HEK293T (cell line): ENCODE data around the gene AKAP6.

Experiments used
- CTCF ChIA-PET: fragments of 350-600 bp; formaldehyde crosslinking; extraction: SDS; loops from one replicate; lab custom pipeline; 2021; ENCODE audit warnings: antibody characterized with exemption, inconsistent platforms; lab: Yijun Ruan, JAX
- POLR2A ChIA-PET: fragments of 350-600 bp; formaldehyde crosslinking; extraction: SDS; loops from one replicate; lab custom pipeline; 2020; ENCODE audit warnings: antibody characterized with exemption, inconsistent platforms; lab: Yijun Ruan, JAX
- DNase-seq: peaks from one replicate; pipeline ENCODE4 v3.0.0; 2012; ENCODE audit warnings: mixed read lengths; ENCODE audit errors: extremely low spot score
- ARNT ChIP-seq: fragments of 450-650 bp; IDR thresholded peaks from 2 replicates; pipeline ENCODE4 v1.6.1; 2017; ENCODE audit warnings: mild to moderate bottlenecking
- BHLHE40 ChIP-seq: fragments of 450-650 bp; IDR thresholded peaks from 2 replicates; pipeline ENCODE4 v1.6.1; 2016; ENCODE audit warnings: mild to moderate bottlenecking, moderate library complexity, borderline replicate concordance
- CTBP1 ChIP-seq: fragments of 450-650 bp; IDR thresholded peaks from 2 replicates; pipeline ENCODE4 v1.6.1; 2016; ENCODE audit warnings: borderline replicate concordance
- ELF4 ChIP-seq: fragments of 450-650 bp; IDR thresholded peaks from 2 replicates; pipeline ENCODE4 v1.6.1; 2017; ENCODE audit warnings: antibody characterized with exemption
- FOXA1 ChIP-seq: fragments of 450-650 bp; IDR thresholded peaks from 2 replicates; pipeline ENCODE4 v1.6.1; 2016; ENCODE audit warnings: mild to moderate bottlenecking
- FOXK2 ChIP-seq: fragments of 450-650 bp; IDR thresholded peaks from 2 replicates; pipeline ENCODE4 v1.6.1; 2016; ENCODE audit warnings: mild to moderate bottlenecking
- FOXM1 ChIP-seq: fragments of 450-650 bp; IDR thresholded peaks from 2 replicates; pipeline ENCODE4 v1.6.1; 2017; ENCODE audit warnings: mild to moderate bottlenecking, borderline replicate concordance
- HDGF ChIP-seq: fragments of 450-650 bp; IDR thresholded peaks from 2 replicates; pipeline ENCODE4 v1.6.1; 2017; ENCODE audit warnings: antibody characterized with exemption, borderline replicate concordance
- L3MBTL2 ChIP-seq: fragments of 450-650 bp; conservative IDR thresholded peaks from 2 replicates; pipeline ENCODE4 v1.6.1; 2016; ENCODE audit warnings: mild to moderate bottlenecking
- LEF1 ChIP-seq: fragments of 450-650 bp; IDR thresholded peaks from 2 replicates; pipeline ENCODE4 v1.6.1; 2017; ENCODE audit warnings: mild to moderate bottlenecking, borderline replicate concordance
- NFRKB ChIP-seq: fragments of 450-650 bp; IDR thresholded peaks from 2 replicates; pipeline ENCODE4 v1.6.1; 2016; ENCODE audit warnings: mild to moderate bottlenecking, moderate library complexity
- SP1 ChIP-seq: fragments of 450-650 bp; IDR thresholded peaks from 2 replicates; pipeline ENCODE4 v1.6.1; 2017
- SUZ12 ChIP-seq: fragments of 450-650 bp; IDR thresholded peaks from 2 replicates; pipeline ENCODE4 v1.6.1; 2016; ENCODE audit warnings: mild to moderate bottlenecking
- TARDBP ChIP-seq: fragments of 450-650 bp; IDR thresholded peaks from 2 replicates; pipeline ENCODE4 v1.6.1; 2016
- ZNF384 ChIP-seq: fragments of 450-650 bp; IDR thresholded peaks from 2 replicates; pipeline ENCODE4 v1.6.1; 2016
- TF ChIP-seq, protein P1 (sequence below): fragments of 450-650 bp; IDR thresholded peaks from 2 replicates; pipeline ENCODE4 v1.6.1; 2016

AKAP6 gene

DNA sequence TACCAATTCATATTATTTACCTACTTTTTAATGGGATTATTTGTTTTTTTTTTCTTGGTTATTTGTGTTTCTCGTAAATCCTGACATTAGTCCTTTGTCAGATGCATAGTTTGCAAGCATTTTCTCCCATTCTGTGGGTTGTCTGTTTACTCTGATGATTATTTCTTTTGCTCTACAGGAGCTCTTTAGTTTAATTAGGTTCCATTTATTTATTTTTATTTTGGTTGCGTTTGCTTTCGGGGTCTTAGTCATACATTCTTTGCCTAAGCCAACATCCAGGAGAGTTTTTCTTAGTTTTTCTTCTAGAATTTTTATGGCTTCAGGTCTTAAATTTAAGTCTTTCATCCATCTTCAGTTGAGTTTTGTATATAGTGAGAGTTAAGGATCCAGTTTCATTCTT lies 289.9 kb downstream of the AKAP6 start:
- DNase-seq, result no peak
- POLR2A ChIA-PET, result no interaction called here
- CTCF ChIA-PET, result no interaction called here
- TF ChIP-seq NFRKB, result no peak
- TF ChIP-seq FOXM1, result no peak
- no peak for TF ChIP-seq ZNF384
- TF ChIP-seq, protein P1, sequence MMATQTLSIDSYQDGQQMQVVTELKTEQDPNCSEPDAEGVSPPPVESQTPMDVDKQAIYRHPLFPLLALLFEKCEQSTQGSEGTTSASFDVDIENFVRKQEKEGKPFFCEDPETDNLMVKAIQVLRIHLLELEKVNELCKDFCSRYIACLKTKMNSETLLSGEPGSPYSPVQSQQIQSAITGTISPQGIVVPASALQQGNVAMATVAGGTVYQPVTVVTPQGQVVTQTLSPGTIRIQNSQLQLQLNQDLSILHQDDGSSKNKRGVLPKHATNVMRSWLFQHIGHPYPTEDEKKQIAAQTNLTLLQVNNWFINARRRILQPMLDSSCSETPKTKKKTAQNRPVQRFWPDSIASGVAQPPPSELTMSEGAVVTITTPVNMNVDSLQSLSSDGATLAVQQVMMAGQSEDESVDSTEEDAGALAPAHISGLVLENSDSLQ, result no peak
- no peak for TF ChIP-seq TARDBP
- no peak for TF ChIP-seq ELF4
- TF ChIP-seq FOXA1, result no peak
- TF ChIP-seq LEF1, result no peak
- no peak for TF ChIP-seq ARNT
- no peak for TF ChIP-seq SUZ12
- TF ChIP-seq SP1, result no peak
- TF ChIP-seq L3MBTL2, result no peak

DNA sequence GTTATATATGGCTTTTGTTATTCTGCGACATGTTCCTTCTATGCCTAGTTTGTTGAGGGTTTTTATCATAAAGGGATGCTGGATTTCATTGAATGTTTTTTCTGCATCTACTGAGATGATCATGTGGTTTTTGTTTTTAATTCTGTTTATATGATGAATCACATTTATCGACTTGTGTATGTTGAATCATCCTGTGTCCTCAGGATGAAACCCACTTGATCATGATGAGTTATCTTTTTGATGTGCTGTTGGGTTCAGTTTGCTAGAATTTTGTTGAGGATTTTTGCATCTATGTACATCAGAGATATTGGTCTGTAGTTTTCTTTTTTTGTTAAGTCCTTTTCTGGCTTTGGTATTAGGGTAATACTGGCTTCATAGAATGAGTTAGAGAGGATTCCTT lies 291.2 kb downstream of the AKAP6 start:
- ChIA-PET CTCF (no interaction called here), POLR2A (no interaction called here)
- TF ChIP-seq SP1 (no peak), CTBP1 (no peak), LEF1 (no peak), ARNT (no peak), FOXA1 (no peak), HDGF (no peak), ELF4 (no peak), TARDBP (no peak), FOXK2 (no peak), BHLHE40 (no peak), NFRKB (no peak)
- TF ChIP-seq, protein P1, result no peak
- no peak for DNase-seq

DNA sequence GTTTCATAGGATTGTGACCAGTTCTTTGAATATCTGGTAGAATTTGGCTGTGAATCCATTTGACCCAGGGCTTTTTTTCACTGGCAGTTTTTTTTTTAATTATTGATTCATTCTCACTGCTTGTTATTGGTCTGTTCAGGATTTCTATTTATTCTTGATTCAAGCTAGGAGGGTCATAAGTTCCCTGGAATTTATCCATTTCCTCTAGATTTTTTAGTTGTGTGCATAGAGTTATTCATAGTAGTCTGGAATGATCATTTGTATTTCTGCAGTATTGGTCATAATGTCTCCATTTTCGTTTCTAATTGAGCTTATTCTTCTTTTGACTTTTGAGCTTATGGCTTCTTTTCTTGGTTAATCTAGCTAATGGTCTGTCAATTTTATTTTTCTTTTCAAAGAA lies 291.6 kb downstream of the AKAP6 start:
- TF ChIP-seq ELF4 (no peak), SP1 (no peak), NFRKB (no peak), ARNT (no peak), FOXK2 (no peak), LEF1 (no peak)
- TF ChIP-seq, protein P1, result no peak
- ChIA-PET POLR2A (no interaction called here), CTCF (no interaction called here)
- no peak for DNase-seq

DNA sequence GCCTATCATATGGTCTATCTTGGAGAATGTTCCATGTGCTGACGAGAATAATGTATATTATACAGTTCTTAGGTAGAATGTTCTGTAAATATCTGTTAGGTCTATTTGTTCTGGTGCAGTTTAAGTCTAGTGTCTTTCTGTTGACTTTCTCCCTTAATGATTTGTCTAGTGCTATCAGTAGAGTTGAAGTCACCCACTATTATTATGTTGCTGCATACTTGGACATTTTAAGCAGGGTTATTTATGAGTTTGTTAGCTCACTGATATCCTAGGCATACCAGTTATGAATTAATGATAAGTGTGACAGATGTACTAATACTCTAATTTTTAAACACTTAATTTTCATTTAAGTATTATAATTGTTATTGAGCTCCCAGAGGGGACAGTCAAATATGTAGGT lies 292.5 kb downstream of the AKAP6 start:
- POLR2A ChIA-PET, result no interaction called here
- TF ChIP-seq NFRKB (no peak), FOXM1 (no peak), BHLHE40 (no peak), HDGF (no peak), FOXK2 (no peak), SP1 (no peak)
- TF ChIP-seq, protein P1, result no peak
- no peak for DNase-seq
- CTCF ChIA-PET, result no interaction called here

DNA sequence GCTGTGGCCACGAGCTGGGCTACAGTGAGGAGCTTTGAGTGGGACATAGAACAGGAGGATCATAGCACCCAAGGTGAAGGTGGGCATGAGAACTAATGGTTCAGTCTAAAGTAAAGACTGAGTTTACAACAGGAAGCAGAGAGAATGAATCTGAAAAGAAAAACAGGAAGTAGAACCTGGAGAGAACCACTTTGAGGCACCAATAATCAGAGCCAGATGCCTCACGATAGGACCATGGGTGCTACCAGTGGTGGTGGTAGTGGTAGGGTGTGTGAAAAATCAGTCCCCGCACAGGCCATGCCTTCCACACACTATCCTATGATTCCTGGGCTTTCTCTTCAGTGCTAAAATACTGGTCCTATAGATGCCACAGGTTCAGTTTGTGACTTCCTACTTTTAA lies 293.6 kb downstream of the AKAP6 start:
- POLR2A ChIA-PET, result no interaction called here
- CTCF ChIA-PET, result interaction anchor here (0.7 kb wide), 1 partner anchor 319 kb away, joined by 3 read pairs; no protein-coding TSS in a partner anchor
- TF ChIP-seq FOXA1, result no peak
- no peak for TF ChIP-seq LEF1
- TF ChIP-seq ZNF384, result no peak
- TF ChIP-seq FOXK2, result no peak
- no peak for TF ChIP-seq FOXM1
- TF ChIP-seq SUZ12, result no peak
- no peak for TF ChIP-seq ARNT
- TF ChIP-seq, protein P1, result no peak
- no peak for TF ChIP-seq TARDBP
- no peak for TF ChIP-seq CTBP1
- no peak for DNase-seq

DNA sequence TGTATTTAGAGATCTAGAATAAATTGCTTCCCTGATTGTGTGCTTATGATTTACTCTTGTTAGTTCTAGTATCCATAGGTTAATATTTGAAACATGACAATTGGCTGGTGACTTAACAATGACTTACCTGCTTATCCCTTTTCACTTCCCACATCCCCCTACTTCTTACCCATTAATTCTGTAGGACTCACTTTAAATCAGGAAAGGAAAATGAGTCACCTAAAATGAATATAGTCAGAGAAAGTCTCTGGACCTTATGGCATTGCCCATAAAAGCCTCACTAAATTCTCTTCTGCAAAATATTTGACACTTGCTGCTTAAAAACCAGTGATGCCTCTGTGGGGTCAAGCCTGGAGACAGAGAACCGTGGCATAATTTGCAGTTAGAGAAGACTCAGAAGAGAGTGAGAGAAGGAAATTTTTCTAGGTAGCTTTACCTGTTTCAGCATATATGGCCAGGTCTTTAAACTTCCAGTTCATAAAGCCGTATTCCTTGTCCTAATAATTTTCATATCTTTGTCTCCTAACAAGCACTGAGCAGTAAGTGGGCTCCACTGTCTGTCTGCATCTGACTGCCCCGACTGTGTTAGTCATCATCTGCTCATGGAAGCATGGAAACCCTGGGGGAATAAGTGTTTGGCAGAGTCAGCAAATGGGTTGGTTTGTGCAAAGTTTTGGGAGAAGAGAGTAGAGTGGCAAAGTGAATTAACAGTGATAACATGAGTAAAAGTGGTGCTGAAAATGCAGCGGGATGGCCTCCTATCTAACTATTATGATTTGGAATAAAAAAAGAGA lies 294.4 kb downstream of the AKAP6 start:
- no peak for TF ChIP-seq ARNT
- no peak for TF ChIP-seq SP1
- no peak for TF ChIP-seq SUZ12
- TF ChIP-seq TARDBP, result no peak
- TF ChIP-seq FOXK2, result no peak
- TF ChIP-seq FOXA1, result no peak
- no peak for TF ChIP-seq BHLHE40
- TF ChIP-seq ZNF384, result no peak
- TF ChIP-seq LEF1, result no peak
- TF ChIP-seq, protein P1, result no peak
- TF ChIP-seq FOXM1, result no peak
- TF ChIP-seq ELF4, result no peak
- no peak for TF ChIP-seq CTBP1
- TF ChIP-seq L3MBTL2, result no peak
- no peak for TF ChIP-seq HDGF
- no peak for TF ChIP-seq NFRKB
- CTCF ChIA-PET, result no interaction called here
- POLR2A ChIA-PET, result no interaction called here
- DNase-seq, result no peak
